HEK293 (cell line): Measurements from ENCODE around the gene PLEKHA7.

Source experiments
- CTCF ChIA-PET: fragments of 350-600 bp; formaldehyde crosslinking; extraction: SDS; loops from one replicate; lab custom pipeline; 2021; ENCODE audit warnings: antibody characterized with exemption; lab: Yijun Ruan, JAX
- POLR2A ChIA-PET: fragments of 300-600 bp; formaldehyde crosslinking; extraction: SDS; loops from one replicate; lab custom pipeline; 2020; ENCODE audit warnings: antibody characterized with exemption, inconsistent platforms; lab: Yijun Ruan, JAX
- H3K27ac ChIP-seq: fragments of 200-500 bp; sonication (Bioruptor generic); 2 replicates; pipeline ENCODE4 v1.5.1; 2014; ENCODE audit warnings: low read depth, low read length, control low read depth, inconsistent platforms; ENCODE audit errors: extremely low read depth
- H3K36me3 ChIP-seq, 2 experiments: fragments of 200-500 bp in 1 of 2; sonication (Bioruptor generic) in 1 of 2; 1 replicate in 1 of 2; 2 replicates in 1 of 2; pipeline ENCODE4 v1.5.1; 2014 to 2017; ENCODE audit warnings: inconsistent platforms in 2 of 2, low read length in 2 of 2; ENCODE audit not compliant: control insufficient read depth in 2 of 2, insufficient read depth in 1 of 2
- H3K4me1 ChIP-seq: fragments of 200-500 bp; sonication (Bioruptor generic); 2 replicates; pipeline ENCODE4 v1.5.1; 2014; ENCODE audit warnings: mild to moderate bottlenecking, low read length, inconsistent platforms; ENCODE audit not compliant: control insufficient read depth, insufficient read depth
- H3K4me3 ChIP-seq: 2 replicates; pipeline ENCODE4 v1.5.1; 2011; ENCODE audit warnings: low read depth, mild to moderate bottlenecking, control low read depth, low read length, moderate library complexity
- H3K9me3 ChIP-seq: fragments of 200-500 bp; sonication (Bioruptor generic); 2 replicates; pipeline ENCODE4 v1.5.1; 2014; ENCODE audit warnings: low read depth, low read length, inconsistent platforms; ENCODE audit not compliant: control insufficient read depth, insufficient read depth
- EGR2 ChIP-seq: fragments of 450-650 bp; formaldehyde crosslinking; IDR thresholded peaks from 2 replicates; pipeline ENCODE4 v1.5.1; 2016; ENCODE audit warnings: low read depth, missing biosample characterization, missing genetic modification characterization
- IKZF3 ChIP-seq: fragments of 450-650 bp; IDR thresholded peaks from 2 replicates; pipeline ENCODE4 v1.5.0; 2018; ENCODE audit warnings: missing biosample characterization, mild to moderate bottlenecking, missing genetic modification characterization, moderate library complexity
- MZF1 ChIP-seq: fragments of 450-650 bp; formaldehyde crosslinking; IDR thresholded peaks from 2 replicates; pipeline ENCODE4 v1.5.1; 2017; ENCODE audit warnings: missing biosample characterization, missing genetic modification characterization, borderline replicate concordance
- PATZ1 ChIP-seq: fragments of 450-650 bp; formaldehyde crosslinking; IDR thresholded peaks from 2 replicates; pipeline ENCODE4 v1.5.1; 2016; ENCODE audit warnings: missing biosample characterization, missing genetic modification characterization
- TSHZ1 ChIP-seq: fragments of 450-650 bp; formaldehyde crosslinking; IDR thresholded peaks from 2 replicates; pipeline ENCODE4 v1.5.1; 2016; ENCODE audit warnings: missing biosample characterization, missing genetic modification characterization, borderline replicate concordance
- ZFP69B ChIP-seq: fragments of 450-650 bp; formaldehyde crosslinking; IDR thresholded peaks from 2 replicates; pipeline ENCODE4 v1.5.1; 2016; ENCODE audit warnings: missing biosample characterization, missing genetic modification characterization
- ZNF114 ChIP-seq: fragments of 450-650 bp; formaldehyde crosslinking; IDR thresholded peaks from 2 replicates; pipeline ENCODE4 v1.5.0; 2017; ENCODE audit warnings: missing biosample characterization, missing genetic modification characterization
- ZNF121 ChIP-seq: fragments of 450-650 bp; formaldehyde crosslinking; IDR thresholded peaks from 2 replicates; pipeline ENCODE4 v1.5.1; 2016; ENCODE audit warnings: missing biosample characterization, missing genetic modification characterization
- ZNF138 ChIP-seq: fragments of 450-650 bp; formaldehyde crosslinking; IDR thresholded peaks from 2 replicates; pipeline ENCODE4 v1.5.1; 2016; ENCODE audit warnings: missing biosample characterization, missing genetic modification characterization, borderline replicate concordance
- ZNF157 ChIP-seq: fragments of 450-650 bp; formaldehyde crosslinking; IDR thresholded peaks from 2 replicates; pipeline ENCODE4 v1.5.1; 2016; ENCODE audit warnings: missing biosample characterization, missing genetic modification characterization
- ZNF169 ChIP-seq: fragments of 450-650 bp; formaldehyde crosslinking; IDR thresholded peaks from 2 replicates; pipeline ENCODE4 v1.5.1; 2016; ENCODE audit warnings: missing biosample characterization, missing genetic modification characterization
- ZNF174 ChIP-seq: fragments of 450-650 bp; formaldehyde crosslinking; IDR thresholded peaks from 2 replicates; pipeline ENCODE4 v1.5.0; 2017; ENCODE audit warnings: missing biosample characterization, mild to moderate bottlenecking, missing genetic modification characterization
- ZNF366 ChIP-seq: fragments of 450-650 bp; formaldehyde crosslinking; conservative IDR thresholded peaks from 2 replicates; pipeline ENCODE4 v1.5.1; 2016; ENCODE audit warnings: missing biosample characterization, missing genetic modification characterization
- ZNF433 ChIP-seq: fragments of 450-650 bp; formaldehyde crosslinking; IDR thresholded peaks from 2 replicates; pipeline ENCODE4 v1.5.1; 2016; ENCODE audit warnings: missing biosample characterization, missing genetic modification characterization, low read depth
- ZNF571 ChIP-seq: fragments of 450-650 bp; formaldehyde crosslinking; IDR thresholded peaks from 2 replicates; pipeline ENCODE4 v1.5.0; 2017; ENCODE audit warnings: missing biosample characterization, missing genetic modification characterization
- ZNF621 ChIP-seq: fragments of 450-650 bp; formaldehyde crosslinking; IDR thresholded peaks from 2 replicates; pipeline ENCODE4 v1.5.1; 2017; ENCODE audit warnings: missing biosample characterization, missing genetic modification characterization
- ZNF677 ChIP-seq: fragments of 450-650 bp; IDR thresholded peaks from 2 replicates; pipeline ENCODE4 v1.5.0; 2018; ENCODE audit warnings: missing biosample characterization, mild to moderate bottlenecking, missing genetic modification characterization, moderate library complexity
- ZNF776 ChIP-seq: fragments of 450-650 bp; formaldehyde crosslinking; IDR thresholded peaks from 2 replicates; pipeline ENCODE4 v1.5.0; 2017; ENCODE audit warnings: missing biosample characterization, missing genetic modification characterization, borderline replicate concordance
- ZNF792 ChIP-seq: fragments of 450-650 bp; formaldehyde crosslinking; IDR thresholded peaks from 2 replicates; pipeline ENCODE4 v1.5.1; 2016; ENCODE audit warnings: missing biosample characterization, missing genetic modification characterization
- ZNF830 ChIP-seq: fragments of 450-650 bp; IDR thresholded peaks from 2 replicates; pipeline ENCODE4 v1.5.0; 2018; ENCODE audit warnings: missing biosample characterization, missing genetic modification characterization, low read depth, mild to moderate bottlenecking, moderate library complexity
- ZSCAN30 ChIP-seq: fragments of 450-650 bp; IDR thresholded peaks from 2 replicates; pipeline ENCODE4 v1.5.1; 2018; ENCODE audit warnings: missing biosample characterization, mild to moderate bottlenecking, missing genetic modification characterization, moderate library complexity
- TF ChIP-seq, protein P1 (sequence below): fragments of 450-650 bp; formaldehyde crosslinking; IDR thresholded peaks from 2 replicates; pipeline ENCODE4 v1.5.1; 2017; ENCODE audit warnings: missing biosample characterization, missing genetic modification characterization
- TF ChIP-seq, protein P2 (sequence below): fragments of 450-650 bp; formaldehyde crosslinking; IDR thresholded peaks from 2 replicates; pipeline ENCODE4 v1.5.1; 2017; ENCODE audit warnings: missing biosample characterization, missing genetic modification characterization
- TF ChIP-seq, protein P3 (sequence below): fragments of 450-650 bp; IDR thresholded peaks from 2 replicates; pipeline ENCODE4 v1.5.1; 2018; ENCODE audit warnings: missing biosample characterization, missing genetic modification characterization
- TF ChIP-seq, protein P4 (sequence below): fragments of 450-650 bp; formaldehyde crosslinking; IDR thresholded peaks from 2 replicates; pipeline ENCODE4 v1.5.1; 2017; ENCODE audit warnings: missing biosample characterization, missing genetic modification characterization

The PLEKHA7 gene

GRCh38 chr11:16891964-16892363 is 122.2 kb downstream of the PLEKHA7 start:
- TF ChIP-seq ZSCAN30 (tag by site-specific recombination) (no peak), ZNF571 (tag by site-specific recombination) (no peak), ZNF776 (tag by site-specific recombination) (no peak), TSHZ1 (tag by site-specific recombination) (no peak), ZNF121 (no peak), ZNF169 (tag by site-specific recombination) (no peak), ZFP69B (tag by site-specific recombination) (no peak), ZNF138 (tag by site-specific recombination) (no peak), ZNF830 (tag by site-specific recombination) (no peak), ZNF174 (tag by site-specific recombination) (no peak), IKZF3 (tag by site-specific recombination) (no peak), ZNF621 (tag by site-specific recombination) (no peak), ZNF157 (tag by site-specific recombination) (no peak), ZNF366 (no peak), MZF1 (tag by site-specific recombination) (no peak), ZNF677 (tag by site-specific recombination) (no peak)
- TF ChIP-seq, protein P1, sequence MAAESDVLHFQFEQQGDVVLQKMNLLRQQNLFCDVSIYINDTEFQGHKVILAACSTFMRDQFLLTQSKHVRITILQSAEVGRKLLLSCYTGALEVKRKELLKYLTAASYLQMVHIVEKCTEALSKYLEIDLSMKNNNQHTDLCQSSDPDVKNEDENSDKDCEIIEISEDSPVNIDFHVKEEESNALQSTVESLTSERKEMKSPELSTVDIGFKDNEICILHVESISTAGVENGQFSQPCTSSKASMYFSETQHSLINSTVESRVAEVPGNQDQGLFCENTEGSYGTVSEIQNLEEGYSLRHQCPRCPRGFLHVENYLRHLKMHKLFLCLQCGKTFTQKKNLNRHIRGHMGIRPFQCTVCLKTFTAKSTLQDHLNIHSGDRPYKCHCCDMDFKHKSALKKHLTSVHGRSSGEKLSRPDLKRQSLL, result no peak
- TF ChIP-seq, protein P2, sequence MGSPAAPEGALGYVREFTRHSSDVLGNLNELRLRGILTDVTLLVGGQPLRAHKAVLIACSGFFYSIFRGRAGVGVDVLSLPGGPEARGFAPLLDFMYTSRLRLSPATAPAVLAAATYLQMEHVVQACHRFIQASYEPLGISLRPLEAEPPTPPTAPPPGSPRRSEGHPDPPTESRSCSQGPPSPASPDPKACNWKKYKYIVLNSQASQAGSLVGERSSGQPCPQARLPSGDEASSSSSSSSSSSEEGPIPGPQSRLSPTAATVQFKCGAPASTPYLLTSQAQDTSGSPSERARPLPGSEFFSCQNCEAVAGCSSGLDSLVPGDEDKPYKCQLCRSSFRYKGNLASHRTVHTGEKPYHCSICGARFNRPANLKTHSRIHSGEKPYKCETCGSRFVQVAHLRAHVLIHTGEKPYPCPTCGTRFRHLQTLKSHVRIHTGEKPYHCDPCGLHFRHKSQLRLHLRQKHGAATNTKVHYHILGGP (tag by site-specific recombination), result no peak
- TF ChIP-seq, protein P3, sequence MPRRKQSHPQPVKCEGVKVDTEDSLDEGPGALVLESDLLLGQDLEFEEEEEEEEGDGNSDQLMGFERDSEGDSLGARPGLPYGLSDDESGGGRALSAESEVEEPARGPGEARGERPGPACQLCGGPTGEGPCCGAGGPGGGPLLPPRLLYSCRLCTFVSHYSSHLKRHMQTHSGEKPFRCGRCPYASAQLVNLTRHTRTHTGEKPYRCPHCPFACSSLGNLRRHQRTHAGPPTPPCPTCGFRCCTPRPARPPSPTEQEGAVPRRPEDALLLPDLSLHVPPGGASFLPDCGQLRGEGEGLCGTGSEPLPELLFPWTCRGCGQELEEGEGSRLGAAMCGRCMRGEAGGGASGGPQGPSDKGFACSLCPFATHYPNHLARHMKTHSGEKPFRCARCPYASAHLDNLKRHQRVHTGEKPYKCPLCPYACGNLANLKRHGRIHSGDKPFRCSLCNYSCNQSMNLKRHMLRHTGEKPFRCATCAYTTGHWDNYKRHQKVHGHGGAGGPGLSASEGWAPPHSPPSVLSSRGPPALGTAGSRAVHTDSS (tag by site-specific recombination), result no peak
- TF ChIP-seq, all 188 proteins: peak for 0
- no peaks in the 10 kb centered on the region for H3K36me3 ChIP-seq
- no peak overlapping the region for H3K4me3 ChIP-seq
- H3K27ac ChIP-seq, result no peak overlapping the region
- peaks cover 4% of the 10 kb centered on the region; the same call in 1 of the 2 replicates for H3K4me1 ChIP-seq
- ChIA-PET POLR2A (no interaction called here), CTCF (interaction anchor here (0.6 kb wide), 1 partner anchor 1121 kb away, joined by 4 read pairs; no protein-coding TSS in a partner anchor)
- no peaks in the 10 kb centered on the region for H3K9me3 ChIP-seq

- Histone ChIP-seq H3K36me3 (no peaks in the 10 kb centered on the region), H3K4me3 (no peak overlapping the region), H3K27ac (no peak overlapping the region), H3K9me3 (no peaks in the 10 kb centered on the region), H3K4me1 (peaks cover 4% of the 10 kb centered on the region; the same call in 1 of the 2 replicates)
- ChIA-PET CTCF (interaction anchor here (0.6 kb wide), 1 partner anchor 1071 kb away, joined by 3 read pairs; no protein-coding TSS in a partner anchor), POLR2A (no interaction called here)
- TF ChIP-seq EGR2 (tag by site-specific recombination), result no peak
- TF ChIP-seq ZNF433, result no peak
- TF ChIP-seq PATZ1 (tag by site-specific recombination), result no peak
- TF ChIP-seq ZNF114 (tag by site-specific recombination), result no peak
- no peak for TF ChIP-seq ZNF157 (tag by site-specific recombination)
- TF ChIP-seq, protein P4, sequence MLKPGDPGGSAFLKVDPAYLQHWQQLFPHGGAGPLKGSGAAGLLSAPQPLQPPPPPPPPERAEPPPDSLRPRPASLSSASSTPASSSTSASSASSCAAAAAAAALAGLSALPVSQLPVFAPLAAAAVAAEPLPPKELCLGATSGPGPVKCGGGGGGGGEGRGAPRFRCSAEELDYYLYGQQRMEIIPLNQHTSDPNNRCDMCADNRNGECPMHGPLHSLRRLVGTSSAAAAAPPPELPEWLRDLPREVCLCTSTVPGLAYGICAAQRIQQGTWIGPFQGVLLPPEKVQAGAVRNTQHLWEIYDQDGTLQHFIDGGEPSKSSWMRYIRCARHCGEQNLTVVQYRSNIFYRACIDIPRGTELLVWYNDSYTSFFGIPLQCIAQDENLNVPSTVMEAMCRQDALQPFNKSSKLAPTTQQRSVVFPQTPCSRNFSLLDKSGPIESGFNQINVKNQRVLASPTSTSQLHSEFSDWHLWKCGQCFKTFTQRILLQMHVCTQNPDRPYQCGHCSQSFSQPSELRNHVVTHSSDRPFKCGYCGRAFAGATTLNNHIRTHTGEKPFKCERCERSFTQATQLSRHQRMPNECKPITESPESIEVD (tag by site-specific recombination), result no peak
- no peak for TF ChIP-seq ZNF792 (tag by site-specific recombination)
These were observed 123.0 kb downstream of the PLEKHA7 start for GRCh38 chr11:16891165-16891564.
